Activated T-cell treated with anti-CD3 and anti-CD28 coated beads, Interleukin-2, amount 50 U/mL, for 24 hours (primary cell): ENCODE results near the gene ING2.

Experiments used
- DNase-seq: peaks from one replicate; pipeline ENCODE4 v3.0.0-alpha.2; 2020
- H3K27ac Mint-ChIP-seq: 2 replicates; pipeline ENCODE4 v1.8.0; 2020; ENCODE audit warnings: mild to moderate bottlenecking, mixed read lengths
- H3K27me3 Mint-ChIP-seq: 2 replicates; pipeline ENCODE4 v1.8.0; 2020; ENCODE audit warnings: mixed read lengths
- H3K36me3 Mint-ChIP-seq: 2 replicates; pipeline ENCODE4 v1.8.0; 2020; ENCODE audit warnings: low read depth, mixed read lengths
- H3K4me1 Mint-ChIP-seq: 2 replicates; pipeline ENCODE4 v1.8.0; 2020; ENCODE audit warnings: low read depth, mixed read lengths
- H3K4me3 Mint-ChIP-seq: 2 replicates; pipeline ENCODE4 v1.8.0; 2020; ENCODE audit warnings: mild to moderate bottlenecking, moderate library complexity, mixed read lengths
- H3K9me3 Mint-ChIP-seq: 2 replicates; pipeline ENCODE4 v1.8.0; 2020; ENCODE audit warnings: mixed read lengths

ING2 gene

GRCh38 chr4:183508697-183509335 is 4.0 kb downstream of the ING2 start:
- Mint-ChIP-seq H3K9me3 (no peaks in the 10 kb centered on the region), H3K27ac (no peak overlapping the region), H3K4me1 (peaks cover 26% of the 10 kb centered on the region), H3K4me3 (no peak overlapping the region), H3K36me3 (peaks cover 37% of the 10 kb centered on the region), H3K27me3 (no peaks in the 10 kb centered on the region)
- DNase-seq = no peak

- Mint-ChIP-seq H3K4me1 (peaks cover 3% of the 10 kb centered on the region), H3K9me3 (no peaks in the 10 kb centered on the region), H3K27me3 (no peaks in the 10 kb centered on the region), H3K27ac (no peak overlapping the region), H3K4me3 (no peak overlapping the region), H3K36me3 (peaks cover 27% of the 10 kb centered on the region)
- DNase-seq = no peak
Observed at GRCh38 chr4:183515411-183515810, 10.6 kb downstream of the ING2 start.

GRCh38 chr4:183517194-183517593 is 12.3 kb downstream of the ING2 start:
- peaks cover 9% of the 10 kb centered on the region for H3K36me3 Mint-ChIP-seq
- H3K27me3 Mint-ChIP-seq = no peaks in the 10 kb centered on the region
- no peak overlapping the region for H3K27ac Mint-ChIP-seq
- no peaks in the 10 kb centered on the region for H3K4me1 Mint-ChIP-seq
- H3K9me3 Mint-ChIP-seq = no peaks in the 10 kb centered on the region
- no peak overlapping the region for H3K4me3 Mint-ChIP-seq
- no peak for DNase-seq

GRCh38 chr4:183517781-183518180 is 12.9 kb downstream of the ING2 start:
- H3K36me3 Mint-ChIP-seq = peaks cover 3% of the 10 kb centered on the region
- H3K4me3 Mint-ChIP-seq = no peak overlapping the region
- no peaks in the 10 kb centered on the region for H3K9me3 Mint-ChIP-seq
- no peaks in the 10 kb centered on the region for H3K27me3 Mint-ChIP-seq
- no peak for DNase-seq
- H3K27ac Mint-ChIP-seq = no peak overlapping the region
- H3K4me1 Mint-ChIP-seq = no peaks in the 10 kb centered on the region

GRCh38 chr4:183522821-183523220 is 18.0 kb downstream of the ING2 start:
- no peaks in the 10 kb centered on the region for H3K36me3 Mint-ChIP-seq
- peaks cover 6% of the 10 kb centered on the region for H3K27me3 Mint-ChIP-seq
- no peaks in the 10 kb centered on the region for H3K9me3 Mint-ChIP-seq
- H3K4me1 Mint-ChIP-seq = no peaks in the 10 kb centered on the region
- H3K4me3 Mint-ChIP-seq = no peak overlapping the region
- H3K27ac Mint-ChIP-seq = no peak overlapping the region
- DNase-seq = no peak

- no peak for DNase-seq
- Mint-ChIP-seq H3K27me3 (peaks cover 30% of the 10 kb centered on the region), H3K27ac (no peak overlapping the region), H3K4me1 (no peaks in the 10 kb centered on the region), H3K36me3 (no peaks in the 10 kb centered on the region), H3K9me3 (no peaks in the 10 kb centered on the region), H3K4me3 (no peak overlapping the region)
Observed at GRCh38 chr4:183527326-183527725, 22.5 kb downstream of the ING2 start.

GRCh38 chr4:183532821-183533220 is 28.0 kb downstream of the ING2 start:
- peaks cover 35% of the 10 kb centered on the region for H3K27me3 Mint-ChIP-seq
- H3K27ac Mint-ChIP-seq = no peak overlapping the region
- no peaks in the 10 kb centered on the region for H3K9me3 Mint-ChIP-seq
- H3K36me3 Mint-ChIP-seq = no peaks in the 10 kb centered on the region
- DNase-seq = no peak
- H3K4me1 Mint-ChIP-seq = no peaks in the 10 kb centered on the region
- H3K4me3 Mint-ChIP-seq = no peak overlapping the region

- Mint-ChIP-seq H3K36me3 (no peaks in the 10 kb centered on the region), H3K4me3 (no peak overlapping the region), H3K27ac (no peak overlapping the region), H3K9me3 (no peaks in the 10 kb centered on the region), H3K4me1 (no peaks in the 10 kb centered on the region), H3K27me3 (peaks cover 43% of the 10 kb centered on the region)
- DNase-seq = no peak
Observed at GRCh38 chr4:183533698-183534097, 28.8 kb downstream of the ING2 start.

GRCh38 chr4:183540410-183541009 is 35.7 kb downstream of the ING2 start:
- Mint-ChIP-seq H3K4me1 (no peaks in the 10 kb centered on the region), H3K9me3 (peaks cover 16% of the 10 kb centered on the region), H3K27ac (no peak overlapping the region), H3K36me3 (no peaks in the 10 kb centered on the region), H3K27me3 (peaks cover 47% of the 10 kb centered on the region), H3K4me3 (no peak overlapping the region)
- no peak for DNase-seq

- H3K9me3 Mint-ChIP-seq = peaks cover 16% of the 10 kb centered on the region
- peaks cover 50% of the 10 kb centered on the region for H3K27me3 Mint-ChIP-seq
- no peaks in the 10 kb centered on the region for H3K4me1 Mint-ChIP-seq
- no peaks in the 10 kb centered on the region for H3K36me3 Mint-ChIP-seq
- DNase-seq = no peak
- no peak overlapping the region for H3K4me3 Mint-ChIP-seq
- H3K27ac Mint-ChIP-seq = no peak overlapping the region
Observed at GRCh38 chr4:183541010-183541751, 36.3 kb downstream of the ING2 start.

- H3K27ac Mint-ChIP-seq = no peak overlapping the region
- H3K4me3 Mint-ChIP-seq = no peak overlapping the region
- H3K27me3 Mint-ChIP-seq = peaks cover 54% of the 10 kb centered on the region
- no peak for DNase-seq
- H3K36me3 Mint-ChIP-seq = no peaks in the 10 kb centered on the region
- H3K4me1 Mint-ChIP-seq = no peaks in the 10 kb centered on the region
- peaks cover 16% of the 10 kb centered on the region for H3K9me3 Mint-ChIP-seq
Observed at GRCh38 chr4:183541752-183542040, 36.8 kb downstream of the ING2 start.

- no peak for DNase-seq
- Mint-ChIP-seq H3K4me3 (no peak overlapping the region), H3K4me1 (no peaks in the 10 kb centered on the region), H3K9me3 (peaks cover 16% of the 10 kb centered on the region), H3K27ac (no peak overlapping the region), H3K27me3 (peaks cover 59% of the 10 kb centered on the region), H3K36me3 (no peaks in the 10 kb centered on the region)
Observed at GRCh38 chr4:183543435-183543834, 38.6 kb downstream of the ING2 start.

- Mint-ChIP-seq H3K4me3 (no peak overlapping the region), H3K27me3 (peaks cover 62% of the 10 kb centered on the region), H3K36me3 (no peaks in the 10 kb centered on the region), H3K27ac (no peak overlapping the region), H3K4me1 (no peaks in the 10 kb centered on the region), H3K9me3 (peaks cover 16% of the 10 kb centered on the region)
- no peak for DNase-seq
Observed at GRCh38 chr4:183544109-183544508, 39.3 kb downstream of the ING2 start.

- Mint-ChIP-seq H3K9me3 (peaks cover 16% of the 10 kb centered on the region), H3K27me3 (peaks cover 58% of the 10 kb centered on the region), H3K36me3 (no peaks in the 10 kb centered on the region), H3K27ac (no peak overlapping the region), H3K4me3 (no peak overlapping the region), H3K4me1 (peaks cover 2% of the 10 kb centered on the region)
- no peak for DNase-seq
Observed at GRCh38 chr4:183546376-183546775, 41.5 kb downstream of the ING2 start.

- no peak overlapping the region for H3K4me3 Mint-ChIP-seq
- DNase-seq = no peak
- no peaks in the 10 kb centered on the region for H3K36me3 Mint-ChIP-seq
- peaks cover 46% of the 10 kb centered on the region for H3K27me3 Mint-ChIP-seq
- no peak overlapping the region for H3K27ac Mint-ChIP-seq
- H3K4me1 Mint-ChIP-seq = peaks cover 2% of the 10 kb centered on the region
- peaks cover 21% of the 10 kb centered on the region for H3K9me3 Mint-ChIP-seq
Observed at GRCh38 chr4:183548306-183548705, 43.4 kb downstream of the ING2 start.
